GM19043 (cell line): ENCODE results near the gene KCNC1.

Experiments used
- ATAC-seq: cut with Tn5 transposase; IDR thresholded peaks from one replicate; pipeline ENCODE4 v1.9.1; 2021; ENCODE audit warnings: low read depth; ENCODE audit not compliant: unreplicated experiment

Gene KCNC1

GRCh38 chr11:17714356-17714854, 20.2 kb upstream of the KCNC1 start:
- ATAC-seq = no peak

GRCh38 chr11:17714870-17715269, 19.7 kb upstream of the KCNC1 start:
- no peak for ATAC-seq

GRCh38 chr11:17716807-17717206, 17.8 kb upstream of the KCNC1 start:
- ATAC-seq = no peak

GRCh38 chr11:17718015-17718414, 16.6 kb upstream of the KCNC1 start:
- no peak for ATAC-seq

GRCh38 chr11:17718510-17718962, 16.0 kb upstream of the KCNC1 start:
- no peak for ATAC-seq

- no peak for ATAC-seq
These were observed 15.3 kb upstream of the KCNC1 start, which contains the start of gene MYOD1 for GRCh38 chr11:17719028-17719937. Gene MYOD1, plus strand, starts transcription at chr11:17719571. Its CDS starts 212 bp downstream, at chr11:17719783.

GRCh38 chr11:17719938-17720795, 14.4 kb upstream of the KCNC1 start:
- no peak for ATAC-seq

GRCh38 chr11:17720796-17721171, 13.8 kb upstream of the KCNC1 start:
- no peak for ATAC-seq

GRCh38 chr11:17721242-17721999, 13.2 kb upstream of the KCNC1 start:
- ATAC-seq = no peak

- no peak for ATAC-seq
These were observed 12.5 kb upstream of the KCNC1 start for GRCh38 chr11:17722000-17722643.

- no peak for ATAC-seq
These were observed 10.3 kb upstream of the KCNC1 start for GRCh38 chr11:17724020-17724908.

- no peak for ATAC-seq
These were observed 9.4 kb upstream of the KCNC1 start for GRCh38 chr11:17725174-17725573.

- no peak for ATAC-seq
These were observed 4.4 kb upstream of the KCNC1 start for GRCh38 chr11:17730137-17730536.

- ATAC-seq = peak; percentile 75
These were observed 3.7 kb upstream of the KCNC1 start for GRCh38 chr11:17730608-17731462.

- ATAC-seq = no peak
These were observed 1.3 kb upstream of the KCNC1 start for GRCh38 chr11:17733261-17733660.

- ATAC-seq = peak; percentile 44
These were observed 621 bp downstream of the KCNC1 start for GRCh38 chr11:17734986-17735817.
